GM12872 (cell line): ENCODE data around the gene ARHGEF7.

Source experiments
- TF ChIP-seq, protein P1 (sequence below): IDR thresholded peaks from 3 replicates; pipeline ENCODE4 v1.5.1; 2011; ENCODE audit warnings: low read depth, mild to moderate bottlenecking, low read length, moderate library complexity; ENCODE audit not compliant: insufficient read depth

The ARHGEF7 gene

DNA sequence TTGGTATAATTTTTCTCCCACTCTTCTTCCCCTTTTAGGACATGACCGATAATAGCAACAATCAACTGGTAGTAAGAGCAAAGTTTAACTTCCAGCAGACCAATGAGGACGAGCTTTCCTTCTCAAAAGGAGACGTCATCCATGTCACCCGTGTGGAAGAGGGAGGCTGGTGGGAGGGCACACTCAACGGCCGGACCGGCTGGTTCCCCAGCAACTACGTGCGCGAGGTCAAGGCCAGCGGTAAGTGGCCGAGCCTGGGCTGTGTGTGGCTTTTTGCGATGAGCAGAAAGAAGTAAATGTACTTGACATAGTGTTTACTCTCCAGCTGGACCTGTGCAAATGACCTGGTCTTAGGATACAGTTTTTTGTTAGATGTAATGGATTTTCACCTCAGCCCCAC, 102.5 kb downstream of the ARHGEF7 start:
- TF ChIP-seq, protein P1, sequence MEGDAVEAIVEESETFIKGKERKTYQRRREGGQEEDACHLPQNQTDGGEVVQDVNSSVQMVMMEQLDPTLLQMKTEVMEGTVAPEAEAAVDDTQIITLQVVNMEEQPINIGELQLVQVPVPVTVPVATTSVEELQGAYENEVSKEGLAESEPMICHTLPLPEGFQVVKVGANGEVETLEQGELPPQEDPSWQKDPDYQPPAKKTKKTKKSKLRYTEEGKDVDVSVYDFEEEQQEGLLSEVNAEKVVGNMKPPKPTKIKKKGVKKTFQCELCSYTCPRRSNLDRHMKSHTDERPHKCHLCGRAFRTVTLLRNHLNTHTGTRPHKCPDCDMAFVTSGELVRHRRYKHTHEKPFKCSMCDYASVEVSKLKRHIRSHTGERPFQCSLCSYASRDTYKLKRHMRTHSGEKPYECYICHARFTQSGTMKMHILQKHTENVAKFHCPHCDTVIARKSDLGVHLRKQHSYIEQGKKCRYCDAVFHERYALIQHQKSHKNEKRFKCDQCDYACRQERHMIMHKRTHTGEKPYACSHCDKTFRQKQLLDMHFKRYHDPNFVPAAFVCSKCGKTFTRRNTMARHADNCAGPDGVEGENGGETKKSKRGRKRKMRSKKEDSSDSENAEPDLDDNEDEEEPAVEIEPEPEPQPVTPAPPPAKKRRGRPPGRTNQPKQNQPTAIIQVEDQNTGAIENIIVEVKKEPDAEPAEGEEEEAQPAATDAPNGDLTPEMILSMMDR, result no peak

DNA sequence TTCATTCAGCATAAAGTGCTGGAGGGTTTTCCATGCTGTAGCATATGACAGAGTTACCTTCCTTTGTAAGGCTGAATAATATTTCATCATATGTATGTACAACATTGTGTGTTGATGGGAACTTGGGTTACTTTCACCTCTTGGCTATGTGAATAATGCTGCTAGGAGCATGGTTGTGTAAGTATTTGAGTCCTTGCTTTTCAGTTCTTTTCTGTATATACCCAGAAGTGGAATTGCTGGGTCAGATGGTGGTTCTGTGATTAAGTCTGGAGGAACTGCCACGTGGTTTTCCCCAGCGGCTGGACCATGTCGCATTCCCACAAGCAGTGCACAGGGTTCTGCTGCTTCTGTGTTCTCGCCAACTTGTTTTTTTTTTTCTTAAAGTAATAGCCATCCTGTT, 104.2 kb downstream of the ARHGEF7 start:
- TF ChIP-seq, protein P1, result no peak

DNA sequence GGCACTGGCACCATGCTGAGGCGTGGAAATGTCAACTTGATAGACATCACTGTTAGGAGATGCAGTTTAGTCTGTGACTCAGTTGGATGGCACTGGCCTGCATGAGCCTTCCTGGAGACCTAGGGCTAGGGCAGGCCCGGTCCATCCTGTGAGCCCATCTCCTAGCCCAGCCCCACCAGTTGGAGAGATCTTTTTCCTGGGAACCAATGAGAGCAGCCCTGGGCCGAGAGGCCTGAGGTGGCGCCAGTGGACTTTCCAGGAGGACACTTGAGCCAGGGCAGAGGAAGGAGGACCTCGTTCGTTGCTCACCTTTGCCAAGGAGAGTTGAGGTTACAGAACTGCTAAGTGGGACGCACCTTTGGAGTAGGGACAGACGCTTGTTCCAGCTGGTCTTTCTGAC, 104.8 kb downstream of the ARHGEF7 start:
- TF ChIP-seq, protein P1, result no peak

DNA sequence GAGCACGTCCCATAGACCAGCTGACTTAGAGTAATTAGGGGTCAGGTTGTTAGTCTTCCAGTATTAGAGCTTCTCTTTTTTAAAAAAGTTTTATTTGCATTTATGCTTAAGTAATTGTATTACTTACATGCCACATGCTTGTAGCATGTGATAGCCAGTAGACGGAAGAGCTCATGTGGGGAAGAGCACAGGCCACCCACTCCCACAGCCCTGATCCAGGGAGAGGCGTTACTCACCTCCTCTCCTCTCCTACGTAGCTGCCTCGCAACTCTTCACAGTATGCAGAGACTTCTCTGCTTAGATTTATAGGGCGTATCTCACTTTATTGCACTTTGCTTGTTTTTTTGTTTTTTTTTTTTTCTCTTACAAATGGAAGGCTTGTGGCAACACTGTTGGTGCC, 110.1 kb downstream of the ARHGEF7 start:
- TF ChIP-seq, protein P1, result no peak

DNA sequence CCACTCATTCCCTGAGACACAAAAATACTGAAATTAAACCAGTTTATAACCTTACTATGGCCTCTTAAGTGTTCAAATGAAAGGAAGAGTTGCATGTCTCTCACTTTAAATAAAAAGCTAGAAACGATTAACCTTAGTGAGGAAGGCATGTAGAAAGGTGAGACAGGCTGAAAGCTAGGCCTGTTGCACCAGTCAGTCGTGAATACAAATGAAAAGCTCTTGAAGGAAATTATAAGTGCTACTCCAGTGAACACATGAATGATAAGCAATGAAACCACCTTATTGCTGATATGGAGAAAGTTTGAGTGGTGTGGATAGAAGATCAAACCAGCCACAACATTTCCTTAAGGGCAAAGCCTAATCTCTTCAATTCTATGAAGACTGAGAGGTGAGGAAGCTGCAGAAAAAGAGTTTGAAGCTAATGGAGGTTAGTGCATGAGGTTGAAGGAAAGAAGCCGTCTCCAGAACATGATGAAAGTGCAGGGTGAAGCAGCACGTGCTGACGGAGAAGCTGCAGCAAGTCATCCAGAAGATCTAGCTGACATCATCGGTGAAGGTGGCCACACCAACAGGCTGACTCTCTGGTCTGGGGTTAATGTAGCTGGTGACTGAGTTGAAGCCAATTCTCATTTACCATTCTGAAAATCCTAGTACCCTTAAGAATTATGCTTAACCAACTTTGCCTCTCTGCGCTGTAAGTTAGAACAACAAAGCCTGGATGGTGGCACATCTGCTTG, 110.9 kb downstream of the ARHGEF7 start:
- TF ChIP-seq, protein P1, result no peak

DNA sequence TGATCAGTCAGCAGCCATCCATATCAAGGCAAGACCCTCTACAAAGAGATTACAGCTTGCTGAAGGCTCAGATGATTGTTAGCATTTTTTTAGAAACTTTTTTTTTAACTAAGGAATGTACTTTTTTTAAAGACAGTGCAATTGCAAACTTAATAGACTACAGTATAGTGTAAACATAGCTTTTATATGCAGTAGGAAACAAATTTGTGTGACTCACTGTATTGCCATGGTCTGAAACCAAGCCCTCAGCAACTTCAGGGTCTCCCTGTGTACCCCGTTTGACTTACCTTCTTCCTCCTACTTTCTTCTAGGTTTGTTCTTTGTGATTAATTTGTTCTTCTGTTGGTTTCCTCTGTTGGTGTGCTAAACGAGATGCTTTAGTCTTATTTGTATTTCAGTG, 112.3 kb downstream of the ARHGEF7 start:
- TF ChIP-seq, protein P1, result no peak

DNA sequence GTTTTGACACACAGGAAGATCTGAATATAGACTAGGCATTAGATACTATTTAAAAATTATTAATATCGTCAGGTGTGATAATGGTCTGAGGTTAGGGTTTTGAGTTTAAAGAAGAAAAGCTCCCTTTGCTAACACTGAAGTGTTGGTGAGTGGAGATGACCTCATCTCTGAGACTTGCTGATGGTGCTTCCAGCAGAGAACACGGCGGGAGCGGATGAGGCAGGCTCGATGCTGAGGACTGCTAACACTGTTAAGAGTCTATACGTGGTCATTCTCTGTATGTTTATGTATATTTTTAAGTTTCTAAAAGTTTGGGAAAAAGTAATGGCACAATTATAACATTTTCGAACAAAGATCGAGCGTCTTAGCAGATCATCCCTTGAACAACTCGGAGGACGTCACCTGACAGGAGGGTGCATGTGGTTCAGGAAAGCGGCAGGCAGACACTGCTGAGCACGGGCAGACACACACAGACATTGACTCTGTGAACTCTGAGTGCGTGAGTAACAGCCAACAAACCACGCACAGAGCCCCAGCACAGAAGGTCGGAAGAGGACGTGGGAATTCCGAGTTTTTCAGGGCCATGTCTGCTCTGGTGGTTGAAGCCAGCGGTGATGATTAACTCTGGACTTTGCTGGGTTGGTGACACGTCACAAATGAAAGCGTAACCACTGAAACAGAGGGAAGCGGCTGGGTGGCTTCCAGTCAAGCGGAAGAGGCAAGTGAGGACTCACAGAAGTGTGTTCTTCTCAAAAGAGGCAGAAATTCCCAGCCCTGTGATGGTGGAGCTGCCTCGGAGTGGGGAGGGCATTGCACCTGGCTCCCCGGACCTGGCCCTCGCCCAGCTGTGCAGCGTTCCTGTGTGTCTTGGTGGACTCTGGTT, 113.4 kb downstream of the ARHGEF7 start:
- TF ChIP-seq, protein P1, result no peak
